IPS DF 6.9 (cell line): ENCODE measurements around the gene SLFNL1.

Experiments used
- DNase-seq: peaks from one replicate; pipeline ENCODE4 v3.0.0-alpha.2; 2013; ENCODE audit warnings: low read depth, low spot score
- H3K27ac ChIP-seq: one replicate; pipeline ENCODE4 v1.5.1; 2013; ENCODE audit warnings: low read length, control low read depth
- H3K27me3 ChIP-seq: 2 replicates; pipeline ENCODE4 v1.6.1; 2013; ENCODE audit warnings: mild to moderate bottlenecking, low read length; ENCODE audit not compliant: control insufficient read depth, insufficient read depth
- H3K36me3 ChIP-seq: 2 replicates; pipeline ENCODE4 v1.6.1; 2013; ENCODE audit warnings: low read length; ENCODE audit not compliant: control insufficient read depth, insufficient read depth
- H3K4me1 ChIP-seq: 2 replicates; pipeline ENCODE4 v1.6.1; 2013; ENCODE audit warnings: low read length; ENCODE audit not compliant: control insufficient read depth, insufficient read depth
- H3K4me3 ChIP-seq: 2 replicates; pipeline ENCODE4 v1.5.1; 2013; ENCODE audit warnings: mild to moderate bottlenecking, low read length
- H3K9me3 ChIP-seq: 2 replicates; pipeline ENCODE4 v1.6.1; 2013; ENCODE audit warnings: low read length, inconsistent platforms; ENCODE audit not compliant: control insufficient read depth, insufficient read depth
- WGBS: extraction: QIAGEN DNeasy Blood & Tissue Kit; methylation state at CpG from one replicate; pipeline ENCODE4 v1.1.7; 2013; ENCODE audit warnings: mixed read lengths, missing lambda C conversion rate; ENCODE audit not compliant: insufficient read length, insufficient coverage; 5-methylcytosine and 5-hydroxymethylcytosine counted together

The SLFNL1 gene

DNA sequence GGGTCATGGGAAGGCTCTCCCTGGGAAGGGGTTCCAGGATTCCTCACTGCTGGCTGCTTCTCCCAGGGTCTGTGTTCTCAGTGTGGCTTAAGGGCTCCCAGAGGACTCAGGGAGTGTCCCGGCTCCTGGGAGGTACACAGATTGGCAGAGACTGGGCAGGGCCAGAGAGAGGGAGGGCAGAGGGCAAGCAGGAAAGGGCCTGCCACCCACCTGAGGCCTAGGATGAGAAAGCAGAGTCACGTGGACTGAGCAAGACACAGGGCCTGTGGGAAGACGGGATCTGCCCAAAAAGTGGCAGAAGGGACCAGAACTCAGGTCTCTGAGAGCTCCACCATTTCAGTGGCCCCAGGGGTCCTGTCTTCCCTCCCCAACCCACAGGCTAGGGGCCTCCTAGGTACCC lies 871 bp downstream of the SLFNL1 start:
- H3K36me3 ChIP-seq = 0 out of 2 replicates have a peak, but pooled peaks cover 9% of the 10 kb centered on the region
- peaks cover 3% of the 10 kb centered on the region for H3K4me1 ChIP-seq

GRCh38 chr1:41020109-41020576 lies 1.4 kb downstream of the SLFNL1 start:
- Histone ChIP-seq H3K36me3 (0 out of 2 replicates have a peak, but pooled peaks cover 9% of the 10 kb centered on the region), H3K4me3 (no peak overlapping the region), H3K4me1 (peaks cover 3% of the 10 kb centered on the region), H3K27ac (no peak overlapping the region), H3K9me3 (no peaks in the 10 kb centered on the region), H3K27me3 (no peaks in the 10 kb centered on the region)
- DNase-seq = no peak
- WGBS = no CpG with 5 or more reads among the region's 17 CpGs

More for the DNA sequence above, 871 bp downstream of the SLFNL1 start:
- Histone ChIP-seq H3K4me3 (no peak overlapping the region), H3K9me3 (no peaks in the 10 kb centered on the region), H3K27me3 (no peaks in the 10 kb centered on the region), H3K27ac (no peak overlapping the region)
- DNase-seq = no peak
- WGBS = no CpG with 5 or more reads among the region's 3 CpGs

GRCh38 chr1:41019353-41019745 lies 2.2 kb downstream of the SLFNL1 start:
- H3K4me1 ChIP-seq = peaks cover 3% of the 10 kb centered on the region
- H3K4me3 ChIP-seq = no peak overlapping the region
- no CpG with 5 or more reads among the region's 2 CpGs for WGBS
- DNase-seq = no peak
- H3K36me3 ChIP-seq = peaks cover 12% of the 10 kb centered on the region; the same call in 1 of the 2 replicates
- no peaks in the 10 kb centered on the region for H3K9me3 ChIP-seq
- H3K27ac ChIP-seq = no peak overlapping the region
- H3K27me3 ChIP-seq = no peaks in the 10 kb centered on the region

- DNase-seq = no peak
- no CpG with 5 or more reads among the region's 8 CpGs for WGBS
- H3K36me3 ChIP-seq = peaks cover 12% of the 10 kb centered on the region; the same call in 1 of the 2 replicates
- no peaks in the 10 kb centered on the region for H3K9me3 ChIP-seq
- H3K27ac ChIP-seq = no peak overlapping the region
- no peaks in the 10 kb centered on the region for H3K27me3 ChIP-seq
- peaks cover 3% of the 10 kb centered on the region for H3K4me1 ChIP-seq
- H3K4me3 ChIP-seq = no peak overlapping the region
Measured at GRCh38 chr1:41018018-41018410, 3.5 kb downstream of the SLFNL1 start.

GRCh38 chr1:41017141-41018017 lies 4.1 kb downstream of the SLFNL1 start:
- peaks cover 3% of the 10 kb centered on the region for H3K4me1 ChIP-seq
- no peaks in the 10 kb centered on the region for H3K27me3 ChIP-seq
- H3K9me3 ChIP-seq = no peaks in the 10 kb centered on the region
- no peak for DNase-seq
- WGBS = no CpG with 5 or more reads among the region's 44 CpGs
- H3K27ac ChIP-seq = no peak overlapping the region
- H3K4me3 ChIP-seq = no peak overlapping the region
- peaks cover 13% of the 10 kb centered on the region; the same call in 1 of the 2 replicates for H3K36me3 ChIP-seq

DNA sequence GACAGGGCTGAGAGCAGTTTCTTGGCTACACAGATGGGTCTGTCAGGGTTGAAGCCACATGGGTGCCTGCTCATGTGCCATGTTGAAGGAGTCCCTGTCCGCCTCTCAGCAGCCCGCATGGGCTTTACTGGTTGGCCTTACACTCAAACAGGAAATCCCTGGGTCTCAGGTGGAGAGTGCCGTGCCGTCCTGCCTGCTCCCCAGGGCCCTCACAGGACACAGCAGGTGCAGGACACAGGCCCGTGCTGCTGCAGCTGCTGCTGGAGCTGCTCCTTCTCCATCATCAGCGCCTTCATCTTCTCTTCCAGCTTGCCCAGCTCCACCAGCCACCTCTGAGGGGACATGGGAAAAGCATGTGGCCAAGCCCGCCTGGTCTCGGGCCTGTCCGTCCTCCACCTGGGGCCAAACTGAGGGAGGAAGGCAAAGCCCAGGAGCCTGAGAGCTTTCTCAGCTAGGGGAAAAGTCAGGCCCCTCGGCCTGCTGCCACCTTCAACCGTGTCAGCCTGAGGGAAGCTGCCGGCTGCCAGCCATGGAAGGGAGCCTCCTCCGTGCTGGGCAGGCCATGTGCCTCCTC lies 5.5 kb downstream of the SLFNL1 start:
- Histone ChIP-seq H3K4me1 (no peaks in the 10 kb centered on the region; the same call in 1 of the 2 replicates), H3K9me3 (no peaks in the 10 kb centered on the region), H3K27me3 (no peaks in the 10 kb centered on the region), H3K27ac (no peak overlapping the region), H3K4me3 (no peak overlapping the region), H3K36me3 (peaks cover 23% of the 10 kb centered on the region)
- DNase-seq = no peak
- no CpG with 5 or more reads among the region's 13 CpGs for WGBS

- H3K4me1 ChIP-seq = no peaks in the 10 kb centered on the region; the same call in 1 of the 2 replicates
- peaks cover 26% of the 10 kb centered on the region for H3K36me3 ChIP-seq
Measured at GRCh38 chr1:41015281-41015896, 6.1 kb downstream of the SLFNL1 start.

GRCh38 chr1:41014871-41015270 lies 6.7 kb downstream of the SLFNL1 start:
- Histone ChIP-seq H3K9me3 (no peaks in the 10 kb centered on the region), H3K4me3 (no peak overlapping the region), H3K27me3 (no peaks in the 10 kb centered on the region), H3K4me1 (no peaks in the 10 kb centered on the region; the same call in 1 of the 2 replicates), H3K36me3 (peaks cover 26% of the 10 kb centered on the region), H3K27ac (no peak overlapping the region)
- WGBS = no CpG with 5 or more reads among the region's 8 CpGs
- DNase-seq = no peak

More at GRCh38 chr1:41015281-41015896, 6.1 kb downstream of the SLFNL1 start:
- no peak overlapping the region for H3K4me3 ChIP-seq
- no CpG with 5 or more reads among the region's 5 CpGs for WGBS
- no peak overlapping the region for H3K27ac ChIP-seq
- H3K27me3 ChIP-seq = no peaks in the 10 kb centered on the region
- no peak for DNase-seq
- no peaks in the 10 kb centered on the region for H3K9me3 ChIP-seq

GRCh38 chr1:41013796-41014195 lies 7.7 kb downstream of the SLFNL1 start:
- Histone ChIP-seq H3K27me3 (no peaks in the 10 kb centered on the region), H3K4me1 (no peaks in the 10 kb centered on the region; the same call in 1 of the 2 replicates), H3K4me3 (no peak overlapping the region), H3K36me3 (peaks cover 29% of the 10 kb centered on the region), H3K27ac (no peak overlapping the region), H3K9me3 (no peaks in the 10 kb centered on the region)
- whole genome bisulfite sequencing = no CpG with 5 or more reads among the region's 7 CpGs
- DNase-seq = no peak

DNA sequence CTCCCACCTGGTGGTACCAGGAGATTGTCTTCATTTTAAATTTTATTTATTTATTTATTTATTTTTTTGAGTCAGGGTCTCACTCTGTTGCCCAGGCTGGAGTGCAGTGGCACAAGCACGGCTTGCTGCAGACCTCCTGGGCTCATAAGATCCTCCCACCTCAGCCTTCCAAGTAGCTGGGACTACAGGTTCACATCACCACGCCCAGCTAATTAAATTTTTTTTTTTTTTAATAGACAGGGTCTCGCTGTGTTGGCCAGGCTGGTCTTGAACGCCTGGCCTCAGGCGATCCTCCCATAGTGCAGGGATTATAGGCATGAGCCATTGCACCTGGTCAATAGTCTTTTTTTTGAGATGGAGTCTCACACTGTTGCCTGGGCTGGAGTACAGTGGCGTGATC lies 8.5 kb downstream of the SLFNL1 start:
- no peaks in the 10 kb centered on the region; the same call in 1 of the 2 replicates for H3K4me1 ChIP-seq
- no peaks in the 10 kb centered on the region for H3K9me3 ChIP-seq
- no peaks in the 10 kb centered on the region for H3K27me3 ChIP-seq
- H3K36me3 ChIP-seq = peaks cover 34% of the 10 kb centered on the region
- DNase-seq = no peak
- no CpG with 5 or more reads among the region's 6 CpGs for WGBS
- H3K4me3 ChIP-seq = no peak overlapping the region
- H3K27ac ChIP-seq = no peak overlapping the region
